ENCODE measurements around the gene ZFAND3.

ZFAND3 gene

DNA sequence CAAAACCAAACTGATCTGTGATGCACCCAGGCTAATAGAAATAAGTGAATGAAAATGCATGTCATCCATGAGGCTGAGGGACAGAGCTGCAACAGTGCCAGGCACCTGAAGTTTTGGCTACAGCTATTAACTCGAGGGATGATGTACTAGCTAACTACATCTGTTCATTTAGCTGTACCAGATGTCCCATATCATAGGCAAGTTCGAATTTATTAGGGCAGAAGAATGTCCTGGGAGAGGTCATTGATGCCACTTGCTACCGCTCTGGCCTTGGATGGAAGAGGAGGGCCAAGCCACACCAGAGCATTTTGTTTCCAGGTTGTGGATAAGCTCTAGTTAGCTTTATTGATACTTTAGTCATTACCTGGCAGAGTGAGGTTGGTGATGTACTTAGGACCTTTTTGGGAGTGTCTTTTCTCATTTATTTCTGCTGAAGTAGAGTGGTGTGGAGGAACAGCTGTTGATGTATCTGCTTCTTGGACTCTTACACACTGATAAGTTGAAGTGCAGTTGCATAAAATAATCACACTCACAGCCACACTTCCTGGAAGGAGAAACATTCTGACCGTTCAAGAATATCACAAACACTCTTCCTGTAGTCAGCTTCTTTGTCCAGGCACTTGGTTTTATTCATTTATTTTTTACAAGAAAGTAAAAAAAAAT lies 8.2 kb downstream of the ZFAND3 start:
- no peak for DNase-seq (ENCODE audit: low read depth in 2 of 2)

DNA sequence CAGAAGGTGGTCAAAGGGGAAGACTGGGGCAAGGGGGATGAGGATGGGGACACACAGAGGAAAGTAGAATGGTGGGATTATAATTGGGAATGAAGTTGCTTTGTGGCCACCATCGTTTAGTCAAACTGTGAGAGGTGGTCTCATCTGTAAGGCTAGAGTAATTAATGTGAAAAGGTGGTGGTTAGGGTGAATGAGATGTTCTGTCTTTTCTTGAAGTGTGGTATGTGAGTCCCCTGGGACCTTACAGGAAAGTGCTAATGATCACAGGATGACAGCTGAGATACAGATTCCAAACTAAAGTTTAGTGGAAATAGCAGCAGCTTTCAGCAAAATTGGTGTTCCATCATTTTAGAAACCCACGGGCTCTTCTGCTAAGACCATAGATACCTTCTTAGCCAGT lies 10.7 kb downstream of the ZFAND3 start:
- DNase-seq (ENCODE audit: low read depth in 2 of 2) = no peak

DNA sequence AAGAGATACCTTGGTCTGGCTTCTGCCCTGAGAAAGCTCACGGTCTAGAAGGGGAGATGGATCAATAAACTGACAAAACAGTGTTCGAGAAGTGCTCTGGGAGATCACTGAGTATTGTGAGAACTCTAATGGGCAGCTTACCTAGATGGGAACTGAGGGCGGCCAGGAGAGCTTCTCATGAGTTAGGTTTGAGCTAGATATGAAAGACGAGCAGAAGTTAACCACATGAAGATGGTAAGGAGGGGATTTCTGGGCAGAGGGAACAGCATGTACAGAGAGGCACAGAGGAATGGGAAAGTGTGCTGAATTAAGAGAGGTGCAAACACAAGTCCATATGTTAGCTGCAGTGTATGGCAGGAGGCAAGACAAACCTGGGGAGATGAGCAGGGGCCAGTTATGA lies 11.9 kb downstream of the ZFAND3 start:
- DNase-seq (ENCODE audit: low read depth in 2 of 2) = no peak

DNA sequence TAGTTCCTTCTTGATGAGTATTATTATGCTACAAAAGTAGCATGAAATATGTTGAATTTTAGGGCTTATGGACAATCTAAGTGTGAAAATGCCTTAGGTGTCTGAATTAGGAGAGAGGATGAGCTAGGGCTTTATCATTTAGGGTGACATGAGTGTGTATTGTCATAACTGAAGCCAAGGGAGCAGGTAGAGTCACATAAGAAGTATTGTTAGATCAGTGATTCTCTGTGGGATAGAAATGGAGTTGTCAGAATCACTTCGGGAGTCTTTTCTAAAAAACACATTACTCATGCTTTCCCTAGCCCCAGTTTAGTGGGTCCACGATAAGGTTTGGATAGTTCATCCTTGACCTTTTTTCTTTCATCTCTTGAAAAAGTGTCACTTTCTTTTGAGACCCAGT lies 16.4 kb downstream of the ZFAND3 start:
- DNase-seq (ENCODE audit: low read depth in 2 of 2) = no peak

DNA sequence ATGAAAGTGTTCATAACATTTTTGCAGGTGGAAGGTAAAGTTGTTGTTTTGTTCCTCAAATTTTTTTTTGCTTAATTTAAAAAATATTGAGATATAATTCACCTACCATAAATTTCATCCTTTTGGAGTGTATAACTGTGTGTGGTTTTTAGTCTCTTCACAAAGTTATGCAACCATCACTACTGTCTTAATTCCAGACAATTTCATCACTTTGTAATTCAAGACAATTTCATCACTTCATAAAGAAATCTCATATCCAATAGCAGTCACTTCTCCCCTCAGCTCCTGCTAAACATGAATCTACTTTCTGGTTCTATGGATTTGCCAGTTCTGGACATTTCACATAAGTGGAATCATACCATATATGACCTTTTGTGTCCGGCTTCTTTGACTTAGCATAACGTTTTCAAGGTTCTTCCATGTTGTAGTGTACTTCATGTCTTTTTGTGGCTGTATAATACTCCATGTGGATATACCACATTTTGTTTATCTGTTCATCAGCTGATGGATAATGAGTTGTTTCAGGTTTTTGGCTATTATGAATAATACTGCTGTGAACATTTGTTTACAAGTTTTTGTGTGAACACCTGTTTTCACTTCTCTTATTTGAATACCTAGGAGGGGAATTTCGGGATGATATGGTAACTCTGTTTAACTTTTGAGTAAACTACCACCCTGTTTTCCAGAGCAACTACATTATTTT lies 18.8 kb downstream of the ZFAND3 start:
- DNase-seq (ENCODE audit: low read depth in 2 of 2) = no peak

DNA sequence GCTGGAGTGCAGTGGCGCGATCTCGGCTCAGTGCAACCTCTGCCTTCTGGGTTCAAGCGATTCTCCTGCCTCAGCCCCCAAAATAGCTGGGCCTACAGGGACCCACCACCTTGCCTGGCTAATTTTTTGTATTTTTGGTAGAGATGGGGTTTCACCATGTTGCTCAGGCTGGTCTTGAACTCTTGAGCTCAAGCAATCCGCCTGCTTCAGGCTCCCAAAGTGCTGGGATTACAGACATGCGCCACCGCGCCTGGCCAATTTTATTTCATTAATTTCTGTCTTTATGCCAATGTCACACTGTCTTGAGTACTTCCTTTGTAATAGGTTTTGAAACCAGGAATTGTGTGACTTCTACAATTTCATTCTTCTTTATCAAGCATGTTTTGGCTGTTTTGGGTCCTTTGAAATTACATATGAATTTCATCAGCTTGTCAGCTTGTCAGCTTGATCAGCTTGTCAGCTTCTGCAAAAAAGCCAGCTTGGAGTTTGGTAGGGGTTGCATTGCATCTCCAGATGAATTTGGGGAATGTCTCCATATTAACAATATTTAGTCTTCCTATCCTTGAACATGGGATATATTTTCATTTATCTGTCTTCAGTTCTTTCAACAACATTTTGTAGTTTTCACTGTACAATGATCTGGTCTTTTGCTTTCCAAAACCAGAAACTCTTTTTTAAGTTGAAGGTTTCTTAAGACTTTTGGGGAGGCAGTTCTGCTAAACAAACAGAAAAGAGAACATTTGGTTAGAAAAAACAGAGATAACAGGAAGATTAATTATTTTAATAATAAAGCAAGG lies 20.8 kb downstream of the ZFAND3 start:
- DNase-seq (ENCODE audit: low read depth in 2 of 2) = no peak

DNA sequence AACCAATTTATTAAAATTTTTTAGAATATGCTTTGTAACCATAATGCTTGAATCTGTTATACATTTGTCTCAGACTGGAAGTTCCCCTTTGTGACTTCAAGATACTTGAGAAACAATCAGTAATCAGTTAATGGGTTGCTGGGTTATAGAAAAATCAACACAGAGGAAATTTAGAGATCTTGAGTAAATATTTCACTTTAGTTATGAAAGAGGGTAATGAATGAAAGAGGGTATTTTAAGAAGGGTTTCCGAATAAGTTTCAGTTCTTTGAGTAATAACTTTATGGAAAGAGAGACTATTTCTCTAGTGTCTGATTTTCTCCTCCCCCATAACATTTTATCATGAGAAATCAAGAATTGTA lies 21.4 kb downstream of the ZFAND3 start:
- no peak for DNase-seq (ENCODE audit: low read depth in 2 of 2)

DNA sequence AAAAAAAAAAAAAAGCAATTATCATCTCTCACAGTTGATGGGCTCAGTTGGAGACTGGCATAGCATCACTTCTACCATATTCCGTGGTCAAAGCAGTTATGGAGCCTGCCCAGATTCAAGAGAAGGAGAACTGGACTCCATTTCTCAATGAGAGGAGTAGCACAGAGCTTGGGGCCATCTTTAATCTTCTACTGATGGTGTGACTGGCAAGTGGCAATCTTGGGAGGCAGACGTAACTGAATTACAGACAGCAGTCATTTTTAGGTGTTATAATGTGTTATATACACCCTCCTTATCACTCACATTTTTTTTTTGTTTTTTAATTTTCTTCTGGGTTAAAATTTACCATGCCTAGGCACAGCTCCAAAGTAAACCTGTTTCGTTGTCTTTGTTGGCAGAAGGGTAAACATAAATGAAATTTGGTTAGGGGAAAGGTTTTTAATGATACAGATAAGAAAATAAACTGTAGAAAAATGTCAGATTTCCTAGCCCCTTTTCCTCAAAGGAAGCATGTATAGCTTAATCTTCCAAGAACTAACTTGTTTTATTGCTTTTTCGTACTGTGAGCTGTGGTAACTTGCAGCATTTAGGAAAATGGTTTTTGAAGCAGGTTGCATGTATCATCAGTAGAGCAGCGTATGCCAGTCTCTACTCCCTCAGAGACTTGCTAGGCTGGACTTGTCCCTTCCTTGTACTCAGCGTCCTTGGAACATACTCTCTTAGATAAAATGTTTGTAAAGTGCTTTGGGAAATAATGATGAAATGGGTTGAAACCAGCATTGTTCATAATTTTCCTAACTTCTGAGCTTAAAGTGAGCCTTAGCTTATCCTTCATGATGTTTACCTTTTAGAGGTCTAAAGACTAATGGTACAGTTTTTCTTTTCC lies 25.7 kb downstream of the ZFAND3 start:
- no peak for DNase-seq (ENCODE audit: low read depth in 2 of 2)

DNA sequence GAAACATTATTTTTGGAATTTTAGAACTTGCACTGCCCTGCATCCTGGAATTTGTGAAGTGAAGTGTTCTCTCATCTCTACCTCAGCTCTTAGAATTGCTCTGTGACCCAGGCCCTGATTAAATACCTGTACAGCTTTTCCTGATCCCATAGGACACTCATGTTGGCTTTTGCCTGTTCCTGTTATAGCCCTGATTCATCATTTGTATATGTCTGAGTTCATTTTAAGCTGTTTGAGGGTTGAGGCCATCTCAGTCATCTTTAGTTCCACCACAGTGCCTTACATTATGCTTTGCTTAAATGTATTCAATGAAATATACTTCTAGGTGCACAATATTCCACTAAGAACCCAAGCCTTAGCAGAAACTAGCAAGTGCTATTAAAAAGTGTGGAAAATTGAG lies 26.4 kb downstream of the ZFAND3 start:
- no peak for DNase-seq (ENCODE audit: low read depth in 2 of 2)

DNA sequence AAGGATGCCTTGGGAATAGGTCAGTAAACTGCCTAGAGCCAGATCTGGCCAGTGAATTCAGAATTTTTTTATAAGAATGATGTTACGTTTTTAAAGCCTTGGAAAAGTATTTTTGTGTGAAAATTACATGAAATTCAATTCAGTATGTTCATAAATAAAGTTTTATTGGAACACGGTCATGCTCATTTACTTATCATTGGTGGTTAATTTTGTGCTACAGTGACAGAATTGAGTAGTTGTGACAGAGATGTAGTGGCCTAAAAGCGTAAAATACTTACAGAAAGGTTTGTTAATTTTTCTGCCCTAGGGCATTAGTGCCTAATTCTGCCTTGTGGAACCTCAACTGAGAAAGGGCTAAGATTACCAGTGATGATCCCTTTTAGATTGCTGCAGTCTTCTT lies 28.2 kb downstream of the ZFAND3 start:
- DNase-seq (ENCODE audit: low read depth in 2 of 2) = no peak

DNA sequence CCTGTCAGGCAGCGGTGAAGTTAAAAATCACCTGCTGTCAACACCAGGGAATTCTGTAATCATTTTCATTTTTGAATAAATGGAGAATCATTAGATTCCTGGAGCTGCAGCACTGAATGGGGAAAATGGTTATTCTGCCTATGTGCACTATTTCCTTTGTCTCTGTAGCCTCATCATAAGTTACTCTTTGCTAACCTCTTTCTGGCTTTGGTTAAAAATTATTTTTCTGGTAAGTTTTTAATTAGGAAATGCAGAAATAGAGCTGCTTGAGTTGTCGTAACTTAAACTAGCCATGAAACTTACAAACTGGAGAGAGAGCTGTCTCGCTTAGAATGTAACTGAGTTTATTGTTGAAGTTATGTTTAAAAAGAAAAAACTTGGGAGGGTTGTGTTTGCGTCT lies 28.8 kb downstream of the ZFAND3 start:
- no peak for DNase-seq (ENCODE audit: low read depth in 2 of 2)

DNA sequence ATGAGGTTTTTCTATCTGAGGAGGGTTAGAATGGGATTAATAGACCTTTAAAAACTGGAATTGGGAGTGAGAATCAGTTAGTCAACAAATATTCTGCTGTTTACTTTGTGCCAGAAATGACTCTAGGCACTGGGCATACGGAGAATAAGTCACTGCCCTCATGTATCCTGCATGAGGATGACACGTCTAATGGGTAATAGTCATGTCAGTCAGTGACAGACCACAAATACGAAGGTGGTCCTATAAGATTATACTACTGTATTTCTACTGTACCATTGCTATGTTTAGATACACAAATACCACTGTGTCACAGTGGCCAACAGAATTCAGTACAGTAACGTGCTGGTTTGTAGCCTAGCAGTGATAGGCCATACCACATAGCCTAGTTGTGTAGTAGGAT lies 30.7 kb downstream of the ZFAND3 start:
- no peak for DNase-seq (ENCODE audit: low read depth in 2 of 2)

DNA sequence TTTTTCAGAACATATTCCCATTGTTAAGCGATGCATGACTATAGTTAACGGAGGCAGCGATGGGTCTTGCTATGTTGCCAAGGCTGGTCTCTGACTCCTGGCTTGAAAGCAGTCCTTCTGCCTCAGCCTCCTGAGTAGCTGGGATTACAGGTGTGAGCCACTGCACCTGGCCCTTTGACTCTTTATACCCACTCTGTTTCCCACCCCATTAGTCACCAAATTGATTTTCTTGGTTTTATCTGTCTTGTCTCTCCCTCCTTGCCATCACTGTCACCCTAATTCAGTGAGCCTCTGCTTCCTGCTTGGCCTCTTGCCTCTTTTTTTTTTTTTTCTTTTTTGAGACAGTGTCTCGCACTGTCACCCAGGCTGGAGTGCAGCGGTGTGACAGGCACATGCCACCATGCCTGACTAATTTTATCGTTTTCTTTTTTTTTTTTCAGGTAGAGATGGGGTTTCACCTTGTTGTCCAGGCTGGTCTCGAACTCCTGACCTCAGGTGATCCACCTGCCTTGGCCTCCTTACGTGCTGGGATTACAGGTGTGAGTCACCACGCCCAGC lies 31.3 kb downstream of the ZFAND3 start:
- DNase-seq (ENCODE audit: low read depth in 2 of 2) = no peak

DNA sequence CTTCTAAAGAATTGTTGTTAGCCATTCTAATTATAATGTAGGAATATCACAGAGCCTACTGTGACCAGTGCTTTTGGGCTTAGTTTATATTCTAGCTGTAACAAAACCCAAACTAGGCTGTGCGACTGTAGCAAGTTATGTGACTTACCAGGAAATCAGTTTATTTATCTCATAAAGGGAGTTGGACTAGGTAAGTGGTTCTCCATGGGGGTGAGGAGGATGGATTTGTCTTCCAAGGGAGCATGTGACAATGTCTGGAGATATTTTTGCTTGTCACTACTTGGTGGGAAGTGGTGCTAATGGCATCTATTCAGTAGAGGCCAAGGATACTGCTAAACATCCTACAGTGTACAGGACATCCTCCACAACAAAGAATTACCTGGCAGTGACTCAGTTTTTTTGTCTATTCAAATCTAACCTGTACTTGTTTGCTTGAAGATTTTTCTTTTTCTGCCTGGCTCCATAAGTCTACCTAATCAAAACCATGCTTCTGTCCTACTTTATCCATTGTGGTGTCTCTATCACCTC lies 32.5 kb downstream of the ZFAND3 start:
- no peak for DNase-seq (ENCODE audit: low read depth in 2 of 2)

DNA sequence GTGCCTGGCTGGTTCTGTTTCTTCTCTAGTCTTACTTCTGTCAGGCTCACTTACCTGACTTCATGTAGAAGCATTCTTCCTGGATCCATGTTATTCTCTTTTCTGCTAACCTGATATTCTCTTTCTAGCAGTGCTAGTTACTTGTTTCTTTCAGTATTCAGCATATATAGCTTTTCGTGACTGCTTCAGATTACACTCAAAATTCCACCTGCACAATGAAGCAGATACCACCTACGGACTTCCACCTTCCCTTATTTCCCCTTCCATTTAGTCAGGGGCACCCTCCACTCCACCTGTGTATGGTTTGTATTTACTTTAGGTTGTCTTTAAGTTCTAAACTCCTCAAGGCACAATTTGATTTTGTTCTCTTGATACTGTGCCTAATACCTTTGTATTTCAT lies 36.8 kb downstream of the ZFAND3 start:
- no peak for DNase-seq (ENCODE audit: low read depth in 2 of 2)

DNA sequence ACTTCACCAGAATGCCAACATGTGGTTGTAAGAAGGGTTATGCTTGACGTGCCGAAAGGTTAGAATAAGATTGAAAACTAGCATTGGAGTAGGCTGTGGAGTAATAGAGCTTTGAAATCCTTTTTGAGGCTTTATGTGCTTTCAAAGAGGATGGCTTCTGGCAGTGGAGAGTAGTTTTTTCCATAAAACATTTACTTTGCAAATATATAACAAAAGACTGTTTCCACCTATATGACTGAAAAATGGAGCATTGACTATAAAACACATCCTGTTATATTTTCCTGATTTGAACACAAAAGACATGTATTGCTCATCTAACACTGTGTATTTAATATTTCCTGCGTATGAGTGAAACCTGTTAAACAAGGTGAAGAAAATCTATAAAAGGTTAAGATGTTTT lies 38.8 kb downstream of the ZFAND3 start:
- no peak for DNase-seq (ENCODE audit: low read depth in 2 of 2)

DNA sequence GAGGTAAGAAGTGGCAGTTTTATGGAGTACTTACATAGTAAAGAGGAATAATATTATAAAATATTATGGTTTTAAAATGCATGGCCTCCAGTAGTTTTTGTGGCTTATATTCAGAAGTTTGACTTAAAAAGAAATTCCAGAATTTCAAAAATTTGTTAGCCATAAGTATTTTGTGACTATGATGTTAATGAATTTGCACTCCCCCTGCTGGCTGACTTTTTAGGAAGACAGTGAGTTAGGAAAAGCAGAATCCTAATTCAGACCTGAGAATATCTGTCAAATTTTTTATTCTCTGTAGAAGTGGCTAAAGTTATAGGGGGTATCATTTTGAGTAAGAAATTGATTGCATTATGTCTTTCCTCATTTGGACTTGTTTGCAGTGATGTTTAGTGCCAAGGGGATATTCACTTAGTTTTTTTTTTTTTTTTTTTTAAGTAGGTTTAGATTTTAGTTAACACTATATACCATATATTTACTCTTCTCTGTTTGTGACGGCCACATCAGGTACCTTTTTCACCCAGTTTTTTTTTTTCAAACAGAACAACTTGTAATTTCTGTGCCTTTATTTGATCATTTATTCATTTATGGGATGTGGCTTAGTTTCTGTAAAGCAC lies 40.8 kb downstream of the ZFAND3 start:
- DNase-seq (ENCODE audit: low read depth in 2 of 2) = no peak

DNA sequence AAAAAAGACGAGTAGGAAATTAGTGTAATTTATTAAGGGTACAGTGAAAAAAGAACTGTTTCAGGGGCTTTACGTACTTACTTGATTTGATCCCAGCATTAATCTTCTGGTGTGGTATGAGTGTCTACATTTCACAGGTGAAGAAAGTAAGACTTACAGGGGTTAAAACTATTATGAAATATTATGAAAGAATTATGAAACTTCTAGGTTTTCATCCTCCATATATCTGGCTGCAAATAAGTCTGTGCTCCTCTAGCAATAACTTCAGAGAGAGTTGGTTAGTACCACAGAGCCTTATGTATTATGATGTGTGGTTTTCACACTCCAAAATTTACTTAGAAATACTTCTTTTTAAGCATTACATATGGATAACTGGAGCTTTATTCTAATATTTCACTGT lies 41.9 kb downstream of the ZFAND3 start:
- no peak for DNase-seq (ENCODE audit: low read depth in 2 of 2)

DNA sequence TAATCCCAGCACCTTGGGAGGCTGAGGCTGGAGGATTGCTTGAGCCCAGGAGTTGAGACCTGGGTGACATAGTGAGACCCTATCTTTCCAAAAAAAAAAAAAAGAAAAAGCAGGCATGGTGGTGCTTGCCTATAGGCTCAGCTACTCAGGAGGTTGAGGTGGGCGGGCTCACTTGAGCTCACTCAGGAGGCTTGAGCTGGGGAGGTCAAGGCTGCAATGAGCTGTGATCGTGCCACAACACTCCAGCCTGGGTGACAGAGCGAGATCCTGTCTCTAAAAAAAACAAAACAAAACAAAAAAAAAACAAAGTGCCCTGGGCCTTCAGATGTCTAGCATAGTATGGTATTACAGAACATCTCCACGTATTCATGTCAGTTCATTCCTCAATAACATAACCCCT lies 42.9 kb downstream of the ZFAND3 start:
- DNase-seq (ENCODE audit: low read depth in 2 of 2) = no peak

DNA sequence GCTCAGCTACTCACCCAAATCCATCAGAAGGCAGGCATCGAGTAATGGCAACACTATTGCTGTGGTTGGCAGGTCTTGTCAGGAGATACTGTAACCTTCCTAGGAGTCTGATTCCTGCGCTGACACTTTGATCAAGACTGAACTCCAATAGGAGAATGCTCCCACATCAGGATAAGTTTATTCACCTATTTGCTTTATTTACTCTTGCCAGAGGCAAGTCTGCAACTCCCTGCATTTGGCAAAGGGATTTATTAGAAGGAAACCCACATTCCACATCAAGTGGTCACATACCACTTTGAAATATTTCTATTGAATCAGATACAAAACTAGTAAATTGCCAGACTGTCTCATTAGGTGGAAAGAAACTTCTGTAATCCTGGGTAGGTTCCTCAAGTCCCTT lies 43.5 kb downstream of the ZFAND3 start:
- no peak for DNase-seq (ENCODE audit: low read depth in 2 of 2)

DNA sequence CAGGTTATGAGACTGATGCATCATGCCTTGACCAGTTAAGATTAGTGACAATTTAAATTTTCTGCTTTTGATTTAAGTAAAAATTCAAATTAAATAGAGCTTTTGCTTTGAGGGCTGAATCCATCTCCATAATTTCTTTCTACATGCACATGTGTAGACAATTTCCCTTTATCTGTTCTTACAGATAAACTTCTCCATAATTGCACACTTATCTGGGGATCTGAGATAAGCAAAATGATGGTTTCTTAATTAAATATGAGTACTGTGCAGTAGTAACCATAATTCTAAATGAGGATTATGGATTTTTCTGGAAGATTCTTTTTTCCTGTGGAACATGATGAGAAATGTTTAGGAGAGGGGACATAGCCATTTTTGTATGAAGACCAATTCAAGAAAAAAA lies 44.7 kb downstream of the ZFAND3 start:
- DNase-seq (ENCODE audit: low read depth in 2 of 2) = no peak
